ENCODE measurements around the gene GPRIN2. TPM values are rescaled to one million over a fixed set of nuclear protein-coding genes. Genes with fewer than 3 reads are reported as not detected.

Gene GPRIN2
- polyA plus RNA-seq, 2 donors, result 3.1 to 6.2 TPM

GRCh38 chr10:46550795-46551700 is 5.4 kb downstream of the GPRIN2 start:
- H3K4me1 ChIP-seq (ENCODE audit: control insufficient read depth in 2 of 2, insufficient read depth in 2 of 2, low read length in 1 of 2), result peaks cover 0 to 22% of the 10 kb centered on the region in 2 donors
- no peak overlapping the region for H3K4me3 ChIP-seq (ENCODE audit: low read depth in 1 of 2, low read length in 2 of 2)
- H3K27me3 ChIP-seq (ENCODE audit: control insufficient read depth in 1 of 2, insufficient read depth in 2 of 2, low read length in 2 of 2), result no peaks in the 10 kb centered on the region
- peaks cover 0 to 9% of the 10 kb centered on the region in 2 donors for H3K36me3 ChIP-seq (ENCODE audit: control insufficient read depth in 2 of 2, insufficient read depth in 2 of 2, low read length in 1 of 2)
- no peak overlapping the region for H3K27ac ChIP-seq (ENCODE audit: low read depth in 2 of 2, low read length in 1 of 2)
- 75 to 80% methylated on average over 8 of the region's 8 CpGs for WGBS, 2 donors
- no peaks in the 10 kb centered on the region for H3K9me3 ChIP-seq (ENCODE audit: control insufficient read depth in 2 of 2, insufficient read depth in 1 of 2, low read depth in 1 of 2, low read length in 1 of 2)

- Histone ChIP-seq H3K27me3 (ENCODE audit: control insufficient read depth in 1 of 2, insufficient read depth in 2 of 2, low read length in 2 of 2) (no peaks in the 10 kb centered on the region), H3K9me3 (ENCODE audit: control insufficient read depth in 2 of 2, insufficient read depth in 1 of 2, low read depth in 1 of 2, low read length in 1 of 2) (no peaks in the 10 kb centered on the region), H3K27ac (ENCODE audit: low read depth in 2 of 2, low read length in 1 of 2) (no peak overlapping the region), H3K36me3 (ENCODE audit: control insufficient read depth in 2 of 2, insufficient read depth in 2 of 2, low read length in 1 of 2) (peaks cover 0 to 9% of the 10 kb centered on the region in 2 donors), H3K4me1 (ENCODE audit: control insufficient read depth in 2 of 2, insufficient read depth in 2 of 2, low read length in 1 of 2) (peaks cover under 1 to 15% of the 10 kb centered on the region in 2 donors), H3K4me3 (ENCODE audit: low read depth in 1 of 2, low read length in 2 of 2) (no peak overlapping the region)
- WGBS, 2 donors, result 85% methylated on average over 20 of the region's 20 CpGs
Measured at GRCh38 chr10:46550076-46550790, 6.2 kb downstream of the GPRIN2 start.

GRCh38 chr10:46549171-46550075 is 7.0 kb downstream of the GPRIN2 start:
- Histone ChIP-seq H3K4me3 (ENCODE audit: low read depth in 1 of 2, low read length in 2 of 2) (no peak overlapping the region), H3K4me1 (ENCODE audit: control insufficient read depth in 2 of 2, insufficient read depth in 2 of 2, low read length in 1 of 2) (peaks cover 3 to 21% of the 10 kb centered on the region in 2 donors), H3K36me3 (ENCODE audit: control insufficient read depth in 2 of 2, insufficient read depth in 2 of 2, low read length in 1 of 2) (peaks cover 0 to 9% of the 10 kb centered on the region in 2 donors), H3K27ac (ENCODE audit: low read depth in 2 of 2, low read length in 1 of 2) (no peak overlapping the region), H3K9me3 (ENCODE audit: control insufficient read depth in 2 of 2, insufficient read depth in 1 of 2, low read depth in 1 of 2, low read length in 1 of 2) (no peaks in the 10 kb centered on the region), H3K27me3 (ENCODE audit: control insufficient read depth in 1 of 2, insufficient read depth in 2 of 2, low read length in 2 of 2) (no peaks in the 10 kb centered on the region)
- 87 to 89% methylated on average over 31 of the region's 31 CpGs for WGBS, 2 donors

GRCh38 chr10:46548498-46549090 is 7.9 kb downstream of the GPRIN2 start:
- H3K4me1 ChIP-seq (ENCODE audit: control insufficient read depth in 2 of 2, insufficient read depth in 2 of 2, low read length in 1 of 2), result peaks cover 3 to 23% of the 10 kb centered on the region in 2 donors
- H3K27ac ChIP-seq (ENCODE audit: low read depth in 2 of 2, low read length in 1 of 2), result no peak overlapping the region
- no peak overlapping the region for H3K4me3 ChIP-seq (ENCODE audit: low read depth in 1 of 2, low read length in 2 of 2)
- H3K36me3 ChIP-seq (ENCODE audit: control insufficient read depth in 2 of 2, insufficient read depth in 2 of 2, low read length in 1 of 2), result peaks cover 0 to 9% of the 10 kb centered on the region in 2 donors
- WGBS, 2 donors, result 69 to 72% methylated on average over 7 of the region's 7 CpGs
- no peaks in the 10 kb centered on the region for H3K27me3 ChIP-seq (ENCODE audit: control insufficient read depth in 1 of 2, insufficient read depth in 2 of 2, low read length in 2 of 2)
- no peaks in the 10 kb centered on the region for H3K9me3 ChIP-seq (ENCODE audit: control insufficient read depth in 2 of 2, insufficient read depth in 1 of 2, low read depth in 1 of 2, low read length in 1 of 2)

GRCh38 chr10:46547541-46548497 is 8.6 kb downstream of the GPRIN2 start:
- H3K27ac ChIP-seq (ENCODE audit: low read depth in 2 of 2, low read length in 1 of 2), result no peak overlapping the region
- H3K4me3 ChIP-seq (ENCODE audit: low read depth in 1 of 2, low read length in 2 of 2), result no peak overlapping the region
- peaks cover 3 to 23% of the 10 kb centered on the region in 2 donors for H3K4me1 ChIP-seq (ENCODE audit: control insufficient read depth in 2 of 2, insufficient read depth in 2 of 2, low read length in 1 of 2)
- WGBS, 2 donors, result 69 to 73% methylated on average over 11 of the region's 11 CpGs
- H3K36me3 ChIP-seq (ENCODE audit: control insufficient read depth in 2 of 2, insufficient read depth in 2 of 2, low read length in 1 of 2), result peaks cover 0 to 7% of the 10 kb centered on the region in 2 donors
- no peaks in the 10 kb centered on the region for H3K27me3 ChIP-seq (ENCODE audit: control insufficient read depth in 1 of 2, insufficient read depth in 2 of 2, low read length in 2 of 2)
- no peaks in the 10 kb centered on the region for H3K9me3 ChIP-seq (ENCODE audit: control insufficient read depth in 2 of 2, insufficient read depth in 1 of 2, low read depth in 1 of 2, low read length in 1 of 2)

- Histone ChIP-seq H3K4me3 (ENCODE audit: low read depth in 1 of 2, low read length in 2 of 2) (no peak overlapping the region), H3K4me1 (ENCODE audit: control insufficient read depth in 2 of 2, insufficient read depth in 2 of 2, low read length in 1 of 2) (peaks cover 5 to 22% of the 10 kb centered on the region in 2 donors), H3K27me3 (ENCODE audit: control insufficient read depth in 1 of 2, insufficient read depth in 2 of 2, low read length in 2 of 2) (no peaks in the 10 kb centered on the region), H3K36me3 (ENCODE audit: control insufficient read depth in 2 of 2, insufficient read depth in 2 of 2, low read length in 1 of 2) (peaks cover 0 to 7% of the 10 kb centered on the region in 2 donors), H3K9me3 (ENCODE audit: control insufficient read depth in 2 of 2, insufficient read depth in 1 of 2, low read depth in 1 of 2, low read length in 1 of 2) (no peaks in the 10 kb centered on the region), H3K27ac (ENCODE audit: low read depth in 2 of 2, low read length in 1 of 2) (no peak overlapping the region)
- WGBS, 2 donors, result 59 to 67% methylated on average over 11 of the region's 11 CpGs
Measured at GRCh38 chr10:46546591-46547540, 9.6 kb downstream of the GPRIN2 start.

- peaks cover 0 to 7% of the 10 kb centered on the region in 2 donors for H3K36me3 ChIP-seq (ENCODE audit: control insufficient read depth in 2 of 2, insufficient read depth in 2 of 2, low read length in 1 of 2)
- H3K4me1 ChIP-seq (ENCODE audit: control insufficient read depth in 2 of 2, insufficient read depth in 2 of 2, low read length in 1 of 2), result peaks cover 9 to 22% of the 10 kb centered on the region in 2 donors
- no peaks in the 10 kb centered on the region for H3K27me3 ChIP-seq (ENCODE audit: control insufficient read depth in 1 of 2, insufficient read depth in 2 of 2, low read length in 2 of 2)
- H3K4me3 ChIP-seq (ENCODE audit: low read depth in 1 of 2, low read length in 2 of 2), result no peak overlapping the region
- no peak overlapping the region for H3K27ac ChIP-seq (ENCODE audit: low read depth in 2 of 2, low read length in 1 of 2)
- 80% methylated on average over 5 of the region's 5 CpGs for WGBS, 2 donors
- no peaks in the 10 kb centered on the region for H3K9me3 ChIP-seq (ENCODE audit: control insufficient read depth in 2 of 2, insufficient read depth in 1 of 2, low read depth in 1 of 2, low read length in 1 of 2)
Measured at GRCh38 chr10:46545861-46546590, 10.4 kb downstream of the GPRIN2 start.
